ENCODE data around the gene TSPAN14. TPM values are rescaled to one million over a fixed set of nuclear protein-coding genes. Genes with fewer than 3 reads are reported as not detected.

Gene TSPAN14
- total RNA-seq, 1 experiment from 2014 or later, result 17.3 TPM

- no peak for DNase-seq (ENCODE audit: extremely low read depth, low read depth)
Measured at GRCh38 chr10:80500572-80501380, 46.7 kb downstream of the TSPAN14 start.

DNA sequence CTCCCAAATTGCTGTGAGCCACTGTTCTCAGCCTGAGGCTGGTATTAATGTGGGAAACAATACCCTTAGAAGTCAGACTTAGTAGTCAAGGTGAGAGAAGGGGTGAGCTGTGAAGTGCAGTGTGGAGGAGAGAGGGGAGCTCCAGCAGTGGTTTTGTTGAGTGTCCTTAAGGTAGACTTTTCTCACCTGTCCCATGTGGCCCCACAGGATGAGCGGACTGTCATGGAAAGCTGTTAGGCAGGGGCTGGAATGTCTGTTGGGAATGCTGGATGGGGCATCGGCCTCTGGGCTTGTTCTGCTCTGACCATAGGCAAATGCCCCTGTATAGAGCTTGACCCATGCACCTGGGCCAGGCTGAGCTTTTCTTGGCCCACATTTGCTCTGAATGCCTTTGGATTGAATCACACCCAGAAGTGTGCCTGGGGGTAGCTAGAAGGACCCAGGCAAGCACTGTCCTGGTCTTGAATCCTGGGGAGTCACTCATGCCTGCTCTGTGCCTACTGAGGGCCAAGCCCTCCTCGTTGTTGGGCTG, 47.3 kb downstream of the TSPAN14 start:
- no peak for DNase-seq (ENCODE audit: extremely low read depth, low read depth)

- no peak for DNase-seq (ENCODE audit: extremely low read depth, low read depth)
Measured at GRCh38 chr10:80501913-80502521, 47.9 kb downstream of the TSPAN14 start.

GRCh38 chr10:80502621-80503583, 48.8 kb downstream of the TSPAN14 start:
- no peak for DNase-seq (ENCODE audit: extremely low read depth, low read depth)

DNA sequence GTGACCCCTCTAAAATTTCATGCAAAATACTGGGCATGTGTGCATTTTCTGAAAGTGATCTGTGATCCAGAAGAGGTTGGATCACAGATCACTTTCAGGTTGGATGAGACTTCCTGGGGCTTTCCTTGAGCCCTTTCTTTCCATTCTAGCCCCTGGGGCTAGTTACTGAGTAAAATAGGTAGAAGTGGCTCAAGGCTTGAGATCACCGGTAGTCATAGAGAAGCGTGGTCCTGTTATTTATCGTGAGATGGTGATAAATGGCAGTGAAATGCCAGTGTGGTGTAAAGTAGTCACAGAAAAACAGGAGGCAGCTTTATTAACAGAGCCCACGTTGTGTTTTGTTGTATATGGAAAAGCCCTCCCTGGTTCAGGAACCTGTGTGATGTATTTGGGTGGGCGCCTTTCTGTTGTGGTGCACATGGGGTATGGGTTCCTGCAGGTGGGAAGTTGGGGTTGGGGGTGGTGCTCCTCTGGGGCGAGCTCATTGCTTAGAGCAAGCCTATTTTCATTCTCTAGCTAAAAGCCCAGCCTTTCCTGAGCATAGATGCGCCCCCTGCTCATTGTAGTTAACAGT, 49.6 kb downstream of the TSPAN14 start:
- DNase-seq (ENCODE audit: extremely low read depth, low read depth), result no peak

DNA sequence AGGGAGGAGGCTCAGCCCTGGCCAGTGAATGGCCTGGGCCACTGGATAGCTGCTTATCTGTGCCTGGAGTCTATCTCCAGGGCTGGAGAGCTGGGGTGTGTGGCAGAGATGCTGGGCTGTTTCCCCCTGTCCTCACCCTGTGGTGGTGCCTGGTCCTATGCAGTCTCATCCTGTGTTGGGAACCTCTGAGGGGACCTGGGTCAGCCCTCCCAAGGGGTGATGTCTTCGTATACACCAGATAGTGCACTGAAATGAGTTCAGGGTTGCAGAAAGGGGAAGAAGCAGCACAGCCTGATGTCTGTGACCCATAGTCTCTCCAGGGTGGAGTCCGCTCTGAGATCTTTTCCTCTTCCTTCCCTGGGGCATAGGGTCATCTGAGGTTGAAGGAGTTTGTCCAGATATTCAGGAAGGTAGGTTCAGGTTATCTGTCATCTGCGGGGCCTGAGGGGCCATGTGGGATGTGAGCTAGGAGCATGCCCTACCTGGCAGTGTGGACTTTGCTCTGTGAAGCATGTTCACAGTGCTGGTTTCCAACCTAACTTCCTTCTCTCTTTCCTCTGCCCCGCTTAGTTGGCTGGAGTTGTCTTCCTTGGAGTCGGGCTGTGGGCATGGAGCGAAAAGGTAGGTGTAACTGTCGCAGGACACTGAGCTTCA, 50.2 kb downstream of the TSPAN14 start:
- DNase-seq (ENCODE audit: extremely low read depth, low read depth), result no peak

DNA sequence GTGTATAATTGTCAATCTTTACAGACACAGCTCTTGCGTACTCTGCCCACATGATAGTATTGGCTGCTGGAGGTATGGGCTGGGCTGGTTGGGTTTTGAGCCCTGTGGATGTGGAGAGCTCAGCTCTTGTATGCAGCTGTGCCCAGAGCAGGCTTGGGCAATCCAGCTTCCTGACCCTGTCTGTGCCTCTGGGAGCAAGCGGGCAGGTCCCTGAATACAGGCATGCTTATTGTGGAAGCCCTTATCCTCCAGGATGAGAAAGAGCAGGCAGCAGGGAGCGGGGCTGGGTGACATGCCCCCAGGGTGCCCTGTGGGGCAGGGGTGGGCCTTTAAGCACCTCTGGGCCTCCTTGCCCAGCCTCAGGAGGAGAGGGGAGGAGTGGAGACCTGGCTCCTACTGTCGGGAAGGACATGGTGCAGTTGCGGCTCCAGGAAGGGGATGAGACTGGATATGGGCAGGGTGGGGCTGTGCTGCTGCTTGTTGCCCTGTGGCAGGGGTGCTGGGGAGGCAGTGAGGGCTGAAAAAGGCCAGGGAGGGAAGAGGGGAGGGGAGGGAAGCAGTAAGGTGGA, 50.9 kb downstream of the TSPAN14 start:
- no peak for DNase-seq (ENCODE audit: extremely low read depth, low read depth)

GRCh38 chr10:80506189-80506575, 52.1 kb downstream of the TSPAN14 start:
- DNase-seq (ENCODE audit: extremely low read depth, low read depth), result no peak

DNA sequence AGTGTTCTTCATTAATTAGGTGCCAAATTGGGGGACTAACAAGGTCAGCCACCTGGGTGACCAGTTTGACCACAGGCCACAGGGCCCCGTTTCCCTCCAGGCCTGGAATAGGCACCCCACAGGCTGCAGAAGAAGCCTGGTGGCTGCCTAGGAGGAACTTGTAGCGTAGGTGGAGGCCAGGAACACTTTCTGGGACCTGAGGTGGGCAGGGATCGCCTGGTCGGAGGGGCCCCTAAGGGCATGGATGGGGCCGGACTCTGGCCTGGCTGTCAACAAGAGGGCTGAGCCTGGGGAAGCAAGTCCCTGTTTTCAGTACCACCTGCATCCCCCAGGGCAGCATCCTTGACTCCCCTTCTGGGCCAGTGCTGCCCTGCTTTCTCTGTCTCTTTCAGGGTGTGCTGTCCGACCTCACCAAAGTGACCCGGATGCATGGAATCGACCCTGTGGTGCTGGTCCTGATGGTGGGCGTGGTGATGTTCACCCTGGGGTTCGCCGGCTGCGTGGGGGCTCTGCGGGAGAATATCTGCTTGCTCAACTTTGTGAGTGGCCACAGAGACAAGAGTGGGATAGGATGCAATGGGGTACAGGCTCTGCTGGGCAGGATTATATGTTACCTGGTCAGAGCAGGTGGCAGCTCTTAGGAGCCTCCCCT, 52.9 kb downstream of the TSPAN14 start:
- no peak for DNase-seq (ENCODE audit: extremely low read depth, low read depth)

DNA sequence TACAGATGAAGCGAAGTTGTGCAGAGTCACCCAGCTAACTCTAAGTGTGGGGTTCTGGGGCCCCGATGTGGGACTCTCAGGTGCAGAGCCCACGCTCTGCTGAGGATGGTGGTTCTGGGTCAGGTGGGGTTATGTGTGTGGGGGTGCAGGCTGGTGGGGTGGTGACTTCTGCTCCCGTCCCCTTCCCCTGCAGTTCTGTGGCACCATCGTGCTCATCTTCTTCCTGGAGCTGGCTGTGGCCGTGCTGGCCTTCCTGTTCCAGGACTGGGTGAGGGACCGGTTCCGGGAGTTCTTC, 54.9 kb downstream of the TSPAN14 start:
- no peak for DNase-seq (ENCODE audit: extremely low read depth, low read depth)

DNA sequence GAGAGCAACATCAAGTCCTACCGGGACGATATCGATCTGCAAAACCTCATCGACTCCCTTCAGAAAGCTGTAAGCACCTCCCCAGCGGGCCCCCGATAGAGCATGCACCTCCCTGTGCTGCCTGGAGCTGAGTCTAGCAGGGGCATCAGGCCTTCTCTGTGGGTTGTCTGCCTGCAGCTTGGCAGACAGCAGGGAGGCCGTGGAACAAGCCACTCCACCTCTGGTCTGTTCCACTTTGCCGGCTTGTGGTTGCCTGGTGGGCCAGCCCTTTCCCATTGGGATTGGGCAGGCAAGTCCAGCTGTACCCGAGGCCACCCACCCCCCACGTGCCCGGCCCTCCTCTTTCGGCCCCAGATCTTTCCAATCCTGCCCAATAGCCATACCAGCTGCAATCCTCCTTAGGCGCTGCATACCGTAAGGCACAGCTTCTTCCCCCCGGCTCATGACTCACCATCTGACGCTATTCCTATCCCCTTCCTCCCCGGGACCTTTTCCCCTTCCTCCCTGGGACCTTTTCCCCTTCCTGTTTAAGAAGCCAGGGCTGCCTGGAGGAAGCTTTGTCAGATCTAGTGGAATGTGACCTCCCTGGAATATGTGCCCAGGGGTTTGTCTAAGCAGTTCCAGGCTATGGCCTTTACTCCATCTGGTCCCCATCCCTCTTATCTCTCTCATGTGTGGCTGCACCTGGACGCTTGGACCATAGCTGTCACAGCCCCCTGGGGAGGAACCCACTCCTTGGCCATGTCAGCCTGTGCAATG, 55.5 kb downstream of the TSPAN14 start:
- peak; percentile 68 for DNase-seq (ENCODE audit: extremely low read depth, low read depth)

DNA sequence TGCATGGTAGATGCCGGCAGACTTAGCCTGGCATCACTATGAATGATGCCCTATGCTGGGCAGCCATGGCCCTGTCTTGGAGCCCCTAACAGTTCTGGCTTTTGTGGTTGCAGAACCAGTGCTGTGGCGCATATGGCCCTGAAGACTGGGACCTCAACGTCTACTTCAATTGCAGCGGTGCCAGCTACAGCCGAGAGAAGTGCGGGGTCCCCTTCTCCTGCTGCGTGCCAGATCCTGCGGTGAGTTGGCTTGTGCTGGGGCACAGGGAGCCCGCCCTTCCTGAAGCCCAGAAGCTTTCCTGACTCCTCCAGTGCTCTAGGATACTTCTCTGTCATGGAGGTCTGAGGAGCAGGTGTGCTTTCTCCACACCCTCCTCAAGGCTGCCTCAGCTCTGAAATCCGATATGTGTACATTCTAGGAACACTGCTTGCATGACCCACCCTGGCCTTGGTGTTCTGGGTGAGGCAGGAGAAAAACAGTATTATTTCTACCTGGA, 58.0 kb downstream of the TSPAN14 start:
- DNase-seq (ENCODE audit: extremely low read depth, low read depth), result no peak

- no peak for DNase-seq (ENCODE audit: extremely low read depth, low read depth)
Measured at GRCh38 chr10:80513106-80513505, 59.0 kb downstream of the TSPAN14 start.

- DNase-seq (ENCODE audit: extremely low read depth, low read depth), result no peak
Measured at GRCh38 chr10:80515511-80515910, 61.4 kb downstream of the TSPAN14 start.

DNA sequence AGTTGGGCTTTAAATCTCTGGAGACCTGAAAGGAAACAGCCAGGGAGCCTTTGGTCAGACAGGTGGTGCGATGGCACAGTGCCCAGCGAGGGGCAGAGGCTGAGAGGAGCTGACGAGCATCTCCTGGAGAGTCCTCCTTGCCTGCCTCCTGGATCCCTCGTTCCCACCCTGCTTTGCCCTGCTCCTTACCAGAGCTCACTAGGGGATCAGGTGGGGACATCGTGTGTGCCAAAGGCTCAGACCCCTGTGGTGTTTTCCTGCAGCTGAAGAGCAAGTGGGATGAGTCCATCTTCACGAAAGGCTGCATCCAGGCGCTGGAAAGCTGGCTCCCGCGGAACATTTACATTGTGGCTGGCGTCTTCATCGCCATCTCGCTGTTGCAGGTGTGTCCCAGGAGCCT, 61.8 kb downstream of the TSPAN14 start:
- DNase-seq (ENCODE audit: extremely low read depth, low read depth), result no peak

DNA sequence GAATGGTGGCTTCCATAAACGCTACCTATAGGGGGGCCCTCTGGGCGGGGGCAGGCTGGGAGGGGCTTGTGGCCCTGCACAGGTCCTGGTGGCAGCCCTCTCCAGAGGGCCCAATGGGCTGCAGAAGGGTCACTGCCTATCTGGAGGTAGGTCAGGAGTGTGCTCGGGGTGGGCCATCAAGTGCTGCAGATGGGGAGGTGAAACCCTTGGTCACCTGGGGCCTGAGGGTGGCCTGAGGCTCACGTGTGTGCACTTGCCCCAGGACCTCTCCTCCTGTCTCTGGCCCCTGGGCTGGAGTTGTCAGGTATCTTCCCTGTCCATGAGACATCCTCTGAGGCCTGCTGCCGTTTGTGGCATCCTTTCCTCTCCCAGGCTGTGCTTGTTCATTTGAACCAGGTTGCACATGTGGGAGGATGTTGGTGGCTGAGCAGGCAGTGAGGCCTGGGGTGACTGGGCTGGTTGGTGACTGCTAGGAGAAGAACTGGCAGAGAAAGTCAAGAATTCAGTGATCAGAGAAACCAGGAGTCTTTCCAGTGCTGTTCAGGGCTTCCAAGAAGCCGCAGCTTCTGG, 62.5 kb downstream of the TSPAN14 start:
- no peak for DNase-seq (ENCODE audit: extremely low read depth, low read depth)

DNA sequence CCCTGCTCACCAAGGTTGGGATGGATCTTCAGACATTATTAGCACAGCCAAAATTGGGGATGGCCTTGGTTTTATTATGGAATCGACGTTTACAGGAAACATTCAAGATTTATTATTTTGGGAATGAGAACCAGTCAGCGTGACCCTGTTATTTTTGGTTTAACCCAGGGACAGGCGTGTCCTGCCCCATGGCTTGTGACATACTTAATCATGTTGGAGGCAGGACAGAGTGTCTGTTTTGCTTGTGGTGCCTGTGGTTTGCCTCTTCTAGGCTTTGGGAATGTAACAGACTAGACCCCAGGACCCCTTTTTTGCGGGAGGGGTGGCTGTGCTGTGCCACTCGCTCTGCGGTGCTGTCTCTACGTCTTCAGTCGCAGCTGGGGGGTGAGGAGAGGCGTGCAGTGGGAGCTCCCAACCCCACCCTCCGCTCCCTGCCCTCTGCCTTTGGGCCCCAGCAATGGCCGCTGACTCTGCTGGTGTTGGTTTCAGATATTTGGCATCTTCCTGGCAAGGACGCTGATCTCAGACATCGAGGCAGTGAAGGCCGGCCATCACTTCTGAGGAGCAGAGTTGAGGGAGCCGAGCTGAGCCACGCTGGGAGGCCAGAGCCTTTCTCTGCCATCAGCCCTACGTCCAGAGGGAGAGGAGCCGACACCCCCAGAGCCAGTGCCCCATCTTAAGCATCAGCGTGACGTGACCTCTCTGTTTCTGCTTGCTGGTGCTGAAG, 63.5 kb downstream of the TSPAN14 start:
- no peak for DNase-seq (ENCODE audit: extremely low read depth, low read depth)
